ENCODE results near the gene FREM1. TPM values are rescaled to one million over a fixed set of nuclear protein-coding genes. Genes with fewer than 3 reads are reported as not detected.

FREM1 gene
- total and polyA plus RNA-seq, 2 of the 4 experiments (the other 2 are of a cell fraction): under 0.01 TPM; not detected in 1

- Histone ChIP-seq H3K56ac (ENCODE audit: extremely low read depth, insufficient read depth, low read length) (no peak overlapping the region), H2BK120ac (ENCODE audit: low read depth, low read length) (no peak overlapping the region), H4K91ac (ENCODE audit: insufficient read depth, low read depth, low read length) (no peak overlapping the region), H3K9me1 (ENCODE audit: insufficient read depth, low read length) (no peaks in the 10 kb centered on the region), H3K4me2 (ENCODE audit: low read depth, low read length) (no peak overlapping the region), H2AK5ac (ENCODE audit: low read depth, low read length) (no peak overlapping the region), H3K14ac (replicated peaks; ENCODE audit: low read depth, low read length) (no peak overlapping the region), H3K9me3 (ENCODE audit: control insufficient read depth, insufficient read depth, low read length) (no peaks in the 10 kb centered on the region), H3K4ac (ENCODE audit: low read depth, low read length) (no peak overlapping the region), H4K5ac (ENCODE audit: low read depth, low read length) (no peak overlapping the region), H4K20me1 (ENCODE audit: insufficient read depth, low read length) (no peaks in the 10 kb centered on the region), H4K8ac (ENCODE audit: low read depth in 2 of 2, low read length in 2 of 2) (no peak overlapping the region), H3K79me1 (ENCODE audit: low read depth in 1 of 2, low read length in 2 of 2) (no peaks in the 10 kb centered on the region), H3K27me3 (ENCODE audit: control insufficient read depth, insufficient read depth, low read length) (no peaks in the 10 kb centered on the region), H2AFZ (replicated peaks; ENCODE audit: low read length, poor library complexity) (no peak overlapping the region), H3K27ac (ENCODE audit: insufficient read depth, low read length) (no peak overlapping the region), H2AK9ac (replicated peaks; ENCODE audit: low read depth, low read length, poor library complexity) (no peak overlapping the region), H2BK20ac (ENCODE audit: low read depth, low read length) (no peak overlapping the region), H3K23ac (ENCODE audit: low read depth, low read length) (no peak overlapping the region), H3K9ac (ENCODE audit: low read depth, low read length) (no peak overlapping the region), H2BK15ac (ENCODE audit: low read depth, low read length) (no peak overlapping the region), H3K4me3 (ENCODE audit: insufficient read depth, low read depth, low read length) (no peak overlapping the region), H3K4me1 (ENCODE audit: control insufficient read depth, insufficient read depth, low read length) (no peaks in the 10 kb centered on the region), H3K18ac (ENCODE audit: low read depth, low read length) (no peak overlapping the region), H2BK5ac (ENCODE audit: low read depth, low read length, poor library complexity, severe bottlenecking) (no peak overlapping the region), H3K36me3 (ENCODE audit: control insufficient read depth, insufficient read depth, low read length) (no peaks in the 10 kb centered on the region)
- ATAC-seq (ENCODE audit: low read depth) (no peak), DNase-seq (no peak)
- no CpG with 5 or more reads among the region's 4 CpGs for WGBS, 2 experiments (ENCODE audit: extremely low coverage in 2 of 2, insufficient read length in 1 of 2)
- ChIA-PET CTCF (interaction anchor here (0.6 kb wide), 1 partner anchor 8 kb away, joined by 3 read pairs; no protein-coding TSS in a partner anchor), POLR2A (ENCODE audit: unreplicated experiment) (no interaction called here)
- in situ Hi-C loops (cut with MboI; ENCODE audit: low sequenced_read_pairs): no loop called here
- no peak for TF ChIP-seq CHD1 (IDR thresholded peaks at IDR 0.05; ENCODE audit: low read depth, low read length)
- no peak for TF ChIP-seq NFE2L2 (IDR thresholded peaks at IDR 0.05; ENCODE audit: low read depth, low read length)
- TF ChIP-seq MXI1 (IDR thresholded peaks at IDR 0.05; ENCODE audit: borderline replicate concordance, low read depth, low read length): no peak
- TF ChIP-seq USF2 (IDR thresholded peaks at IDR 0.05; ENCODE audit: low read depth, low read length): no peak
- TF ChIP-seq RAD21 (IDR thresholded peaks at IDR 0.05; ENCODE audit: low read length): no peak
- no peak for TF ChIP-seq CTCF (conservative IDR thresholded peaks at IDR 0.05; ENCODE audit: low read depth, low read length)
- TF ChIP-seq CEBPB (IDR thresholded peaks at IDR 0.05; ENCODE audit: low read depth, low read length): no peak
- TF ChIP-seq ELK1 (IDR thresholded peaks at IDR 0.05; ENCODE audit: borderline replicate concordance, low read depth, low read length): no peak
- no peak for TF ChIP-seq RCOR1 (IDR thresholded peaks at IDR 0.05; ENCODE audit: insufficient replicate concordance, low read length)
- no peak for TF ChIP-seq POLR2A (IDR thresholded peaks at IDR 0.05; ENCODE audit: low read depth, low read length)
- TF ChIP-seq MAZ (IDR thresholded peaks at IDR 0.05; ENCODE audit: borderline replicate concordance, low read depth, low read length): no peak
- TF ChIP-seq SMC3 (IDR thresholded peaks at IDR 0.05; ENCODE audit: low read depth, low read length): no peak
- no peak for TF ChIP-seq RFX5 (IDR thresholded peaks at IDR 0.05; ENCODE audit: low read depth, low read length)
- no peak for TF ChIP-seq BHLHE40 (IDR thresholded peaks at IDR 0.05; ENCODE audit: low read depth, low read length)
- no peak for TF ChIP-seq FOS (IDR thresholded peaks at IDR 0.05; ENCODE audit: low read depth, low read length)
- dilution Hi-C loops (cut with HindIII; ENCODE audit: low sequenced_read_pairs, unreplicated experiment): no loop called here
- BruUV-seq (replicated peaks): no TSS peak
- intact Hi-C loops (cut with micrococcal nuclease): no loop called here
Observed at GRCh38 chr9:14783358-14783757, 126.9 kb downstream of the FREM1 start.

Data from IMR-90 (cell line).